Suppressor macrophage (primary cell): ENCODE measurements around the gene BUB1B.
A peak's percentile ranks its signal among the peaks of the same experiment; 100 is the strongest.
"Not testable (repeated sequence)": the region's sequence is repeated elsewhere in the genome, so short reads cannot be mapped to it uniquely, and the experiment has no call there.

Experiments
- DNase-seq, 4 experiments: peaks; one replicate each; pipeline ENCODE4 v3.0.0-alpha.2; 2020 to 2022
- total RNA-seq, 17 experiments: gene quantifications; one replicate each; lab custom pipeline; 2026; ENCODE audit warnings: mixed read lengths in 6 of 17, inconsistent platforms in 3 of 17; lab: John Stamatoyannopoulos, UW

Gene BUB1B
- 2.5 to 42.5 (median 16.4) reads per million in 17 experiments for total RNA-seq

GRCh38 chr15:40160689-40161688, at the start of gene BUB1B:
Gene BUB1B (plus strand): TSS chr15:40161069. CDS start chr15:40161221, 152 bp downstream.
- DNase-seq: peak; percentile 95 to 97 (median 95)

GRCh38 chr15:40111888-40112287, 49.0 kb upstream of the BUB1B start:
- no peak for DNase-seq

- DNase-seq: no peak
Measured at GRCh38 chr15:40112789-40113188, 48.1 kb upstream of the BUB1B start.

- no peak for DNase-seq
Measured at GRCh38 chr15:40114218-40114617, 46.7 kb upstream of the BUB1B start.

DNA sequence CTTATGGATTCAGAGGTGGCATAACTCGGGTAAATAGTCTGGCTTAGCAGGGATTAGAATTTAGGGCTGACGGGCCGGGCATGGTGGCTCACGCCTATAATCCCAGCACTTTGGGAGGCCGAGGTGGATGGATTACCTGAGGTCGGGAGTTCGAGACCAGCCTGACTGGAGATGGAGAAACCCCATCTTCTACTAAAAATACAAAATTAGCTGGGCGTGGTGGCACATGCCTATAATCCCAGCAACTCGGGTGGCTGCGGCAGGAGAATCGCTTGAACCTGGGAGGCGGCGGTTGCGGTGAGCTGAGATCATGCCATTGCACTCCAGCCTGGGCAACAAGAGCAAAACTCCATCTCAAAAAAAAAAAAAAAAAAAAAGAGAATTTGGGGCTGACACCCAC, 45.8 kb upstream of the BUB1B start:
- not testable (repeated sequence) for DNase-seq

GRCh38 chr15:40115670-40116093, 45.2 kb upstream of the BUB1B start:
- peak; percentile 57 to 80 (median 72) for DNase-seq

GRCh38 chr15:40118473-40118872, 42.4 kb upstream of the BUB1B start:
- DNase-seq: no peak

GRCh38 chr15:40121911-40122638, 38.8 kb upstream of the BUB1B start:
- DNase-seq: peak; percentile 82 to 94 (median 90)

- not testable (repeated sequence) for DNase-seq
Measured at GRCh38 chr15:40122989-40123388, 37.9 kb upstream of the BUB1B start.

DNA sequence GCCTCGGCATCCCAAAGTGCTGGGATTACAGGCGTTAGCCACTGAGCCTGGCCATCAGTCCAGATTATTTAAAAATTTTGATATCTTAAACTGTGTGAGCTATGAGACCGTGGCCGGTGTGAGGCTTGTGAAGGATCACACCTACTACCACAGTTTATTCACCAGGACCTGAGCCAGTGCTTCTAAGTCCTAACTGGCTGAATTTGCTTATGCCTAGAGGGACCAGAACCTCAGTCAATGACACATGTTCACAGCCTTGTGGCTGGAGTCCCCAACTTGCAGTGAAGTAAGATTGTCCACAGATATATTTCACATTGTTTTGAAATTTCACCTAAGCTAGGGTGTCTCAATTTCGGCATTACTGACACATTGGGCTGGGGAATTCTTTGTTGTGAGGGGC, 37.0 kb upstream of the BUB1B start:
- not testable (repeated sequence) for DNase-seq

- DNase-seq: not testable (repeated sequence)
Measured at GRCh38 chr15:40124333-40124732, 36.5 kb upstream of the BUB1B start.

GRCh38 chr15:40124807-40125285, 36.0 kb upstream of the BUB1B start:
- DNase-seq: not testable (repeated sequence)

DNA sequence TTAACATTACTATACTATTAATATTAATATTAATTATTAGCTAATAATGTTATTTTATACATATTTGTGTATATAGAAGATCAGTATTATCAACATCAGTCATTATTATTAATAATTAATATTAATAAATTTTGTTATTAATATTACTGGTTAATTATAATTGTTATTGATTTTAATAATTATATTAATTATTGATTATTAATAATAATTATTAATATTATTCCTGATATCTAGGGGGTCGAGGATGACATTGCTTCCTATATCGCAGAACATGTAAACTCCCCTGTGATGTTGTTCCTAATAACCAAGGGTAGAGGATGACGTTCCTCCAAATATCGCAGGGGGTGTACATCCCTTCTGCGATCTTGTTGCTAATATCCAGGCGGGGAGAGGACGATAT, 34.9 kb upstream of the BUB1B start:
- DNase-seq: no peak

- DNase-seq: no peak
Measured at GRCh38 chr15:40128766-40129660, 31.9 kb upstream of the BUB1B start.

- DNase-seq: no peak
Measured at GRCh38 chr15:40130118-40130517, 30.8 kb upstream of the BUB1B start.

DNA sequence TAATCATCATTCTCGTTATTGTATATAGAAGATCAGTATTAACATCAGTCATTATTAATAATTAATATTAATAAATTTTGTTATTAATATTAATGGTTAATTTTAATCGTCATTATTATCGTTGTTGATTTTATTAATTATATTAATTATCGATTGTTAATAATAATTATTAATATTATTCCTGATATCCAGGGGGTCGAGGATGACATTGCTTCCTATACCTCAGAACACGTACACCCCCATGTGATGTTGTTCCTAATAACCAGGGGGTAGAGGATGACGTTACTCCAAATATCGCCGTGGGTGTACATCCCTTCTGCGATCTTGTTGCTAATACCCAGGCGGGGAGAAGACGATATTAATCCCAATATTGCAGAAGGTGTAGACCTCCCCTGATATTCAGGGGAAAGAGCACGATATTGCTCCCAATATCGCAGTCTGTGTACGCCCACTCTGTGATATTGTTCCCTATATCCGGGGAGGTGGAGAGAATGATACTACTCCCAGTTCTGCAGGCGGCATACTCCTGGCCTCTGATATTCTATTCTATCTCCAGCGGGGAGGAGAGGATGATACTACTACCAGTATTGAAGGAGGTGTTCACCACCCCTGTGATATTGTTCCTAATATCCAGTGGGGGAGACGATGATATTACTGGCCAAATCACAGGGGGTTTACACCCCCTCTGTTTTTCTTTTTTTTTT, 29.9 kb upstream of the BUB1B start:
- DNase-seq: peak in 1 of 4 experiments; percentile 22

DNA sequence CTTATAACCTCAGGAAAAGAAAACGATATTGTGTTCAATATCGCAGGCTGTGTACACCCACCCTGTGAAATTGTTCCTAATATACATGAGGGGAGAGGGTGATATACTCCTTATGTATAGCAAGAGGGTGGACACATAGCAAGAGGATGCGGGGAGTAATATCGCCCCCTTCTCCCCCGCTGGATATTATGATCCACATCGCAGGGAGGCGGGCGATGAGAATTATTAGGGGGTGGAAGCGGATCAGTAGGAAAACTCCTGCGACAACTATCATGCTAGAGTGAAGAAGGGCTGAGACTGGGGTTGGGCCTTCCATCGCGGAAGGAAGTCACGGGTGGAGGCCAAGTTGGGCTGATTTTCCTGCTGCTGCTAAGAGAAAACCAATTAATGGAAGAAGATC, 27.3 kb upstream of the BUB1B start:
- no peak for DNase-seq

GRCh38 chr15:40134885-40135284, 26.0 kb upstream of the BUB1B start:
- DNase-seq: no peak

DNA sequence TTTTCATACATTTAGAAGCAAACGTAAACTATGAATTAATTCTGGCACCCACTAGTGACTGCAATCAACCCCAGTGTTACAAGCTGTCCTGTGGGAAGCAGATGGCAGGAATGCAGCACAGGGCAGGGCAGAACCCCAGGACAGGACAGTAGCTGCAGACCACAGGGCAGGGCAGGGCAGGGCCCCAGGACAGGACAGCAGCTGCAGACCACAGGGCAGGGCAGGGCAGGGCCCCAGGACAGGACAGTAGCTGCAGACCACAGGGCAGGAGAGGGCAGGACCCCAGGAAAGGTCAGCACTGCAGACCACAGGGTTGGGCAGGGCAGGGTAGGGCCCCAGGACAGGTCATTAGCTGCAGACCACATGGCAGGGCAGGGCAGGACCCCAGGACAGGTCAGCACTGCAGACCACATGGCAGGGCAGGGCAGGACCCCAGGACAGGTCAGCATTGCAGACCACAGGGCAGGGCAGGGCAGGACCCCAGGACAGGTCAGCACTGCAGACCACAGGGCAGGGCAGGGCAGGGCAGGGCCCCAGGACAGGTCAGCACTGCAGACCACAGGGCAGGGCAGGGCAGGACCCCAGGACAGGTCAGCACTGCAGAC, 24.9 kb upstream of the BUB1B start:
- DNase-seq: not testable (repeated sequence)

DNA sequence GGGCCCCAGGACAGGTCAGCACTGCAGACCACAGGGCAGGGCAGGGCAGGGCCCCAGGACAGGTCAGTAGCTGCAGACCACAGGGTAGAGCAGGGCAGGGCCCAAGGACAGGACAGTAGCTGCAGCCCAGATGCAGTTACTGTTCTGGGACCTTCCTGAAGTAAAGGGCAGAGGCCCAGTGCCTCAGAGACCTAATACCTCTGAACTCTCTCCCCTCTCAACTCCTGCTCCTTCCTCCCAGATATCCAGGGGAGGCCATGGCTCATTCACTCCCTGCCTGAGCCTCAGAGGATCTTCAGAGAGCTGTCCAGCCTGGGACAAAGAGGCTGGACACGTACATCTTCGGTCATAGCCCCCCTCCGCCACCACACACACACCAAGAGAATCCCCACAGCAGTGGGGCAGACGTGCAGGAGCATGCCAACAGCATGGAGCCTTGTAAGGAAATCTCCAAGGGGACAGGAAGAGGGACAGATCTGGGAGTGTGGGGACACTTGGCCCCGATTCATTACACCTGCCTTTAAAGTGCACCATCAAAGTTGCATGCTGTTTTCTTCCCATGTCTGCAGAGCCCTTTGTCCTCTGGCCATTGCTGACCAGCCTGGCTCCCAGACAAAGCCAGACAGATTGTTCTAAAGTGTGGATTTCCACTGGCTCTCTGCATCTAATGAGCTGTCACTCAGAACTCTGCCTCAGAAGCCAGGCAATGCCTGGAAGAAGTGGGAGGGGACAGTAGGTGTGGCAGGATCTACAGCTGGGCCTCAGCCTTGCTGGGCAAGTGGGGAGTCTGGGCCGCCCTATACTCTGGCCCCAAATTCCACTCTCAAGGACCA, 24.2 kb upstream of the BUB1B start:
- no peak for DNase-seq
